Regular cardiac myocyte (primary cell): ENCODE results near the gene SAMMSON. TPM values are rescaled to one million over a fixed set of nuclear protein-coding genes. Genes with fewer than 3 reads are reported as not detected.

ENCODE experiments used
- total RNA-seq: library from RNA; depleted of rRNA; stranded (reverse); fragments of >200 nt; gene quantifications from 2 replicates; pipeline ENCODE4 v1.2.3, GENCODE V29; 2014

Gene SAMMSON
- total RNA-seq: 0.28 TPM in 1 of 2 replicates, not detected in the other

GRCh38 chr3:69999140-70000027, at the start of gene SAMMSON:
SAMMSON (plus strand) TSS chr3:69999733.

